Measurements from ENCODE around the gene LGI2.

Gene LGI2

GRCh38 chr4:25033526-25033925, 2.8 kb upstream of the LGI2 start:
- no peaks in the 10 kb centered on the region for H3K27me3 ChIP-seq (ENCODE audit: insufficient read depth, low read length, poor library complexity, severe bottlenecking)
- no peaks in the 10 kb centered on the region for H3K36me3 ChIP-seq (ENCODE audit: insufficient read depth, low read length)
- no peaks in the 10 kb centered on the region for H3K9me2 ChIP-seq (replicated peaks; ENCODE audit: low read depth, low read length)
- H2AFZ ChIP-seq (ENCODE audit: low read length), result no peak overlapping the region
- no peak overlapping the region for H3K4me2 ChIP-seq (ENCODE audit: low read depth, low read length, poor library complexity, severe bottlenecking)
- no peaks in the 10 kb centered on the region for H3K4me1 ChIP-seq (ENCODE audit: insufficient read depth, low read length, poor library complexity, severe bottlenecking)
- no peaks in the 10 kb centered on the region for H3F3A ChIP-seq (ENCODE audit: low read depth)
- TF ChIP-seq, protein P1, sequence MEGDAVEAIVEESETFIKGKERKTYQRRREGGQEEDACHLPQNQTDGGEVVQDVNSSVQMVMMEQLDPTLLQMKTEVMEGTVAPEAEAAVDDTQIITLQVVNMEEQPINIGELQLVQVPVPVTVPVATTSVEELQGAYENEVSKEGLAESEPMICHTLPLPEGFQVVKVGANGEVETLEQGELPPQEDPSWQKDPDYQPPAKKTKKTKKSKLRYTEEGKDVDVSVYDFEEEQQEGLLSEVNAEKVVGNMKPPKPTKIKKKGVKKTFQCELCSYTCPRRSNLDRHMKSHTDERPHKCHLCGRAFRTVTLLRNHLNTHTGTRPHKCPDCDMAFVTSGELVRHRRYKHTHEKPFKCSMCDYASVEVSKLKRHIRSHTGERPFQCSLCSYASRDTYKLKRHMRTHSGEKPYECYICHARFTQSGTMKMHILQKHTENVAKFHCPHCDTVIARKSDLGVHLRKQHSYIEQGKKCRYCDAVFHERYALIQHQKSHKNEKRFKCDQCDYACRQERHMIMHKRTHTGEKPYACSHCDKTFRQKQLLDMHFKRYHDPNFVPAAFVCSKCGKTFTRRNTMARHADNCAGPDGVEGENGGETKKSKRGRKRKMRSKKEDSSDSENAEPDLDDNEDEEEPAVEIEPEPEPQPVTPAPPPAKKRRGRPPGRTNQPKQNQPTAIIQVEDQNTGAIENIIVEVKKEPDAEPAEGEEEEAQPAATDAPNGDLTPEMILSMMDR (conservative IDR thresholded peaks at IDR 0.05; ENCODE audit: low read length), result no peak
- H3K9me3 ChIP-seq (ENCODE audit: insufficient read depth, low read depth, low read length), result no peaks in the 10 kb centered on the region
- H3K9ac ChIP-seq (ENCODE audit: low read depth, low read length, poor library complexity, severe bottlenecking), result no peak overlapping the region
- no peaks in the 10 kb centered on the region for H3K79me2 ChIP-seq (ENCODE audit: insufficient read depth, low read length)
- no peak overlapping the region for H3K4me3 ChIP-seq (ENCODE audit: low read length, poor library complexity, severe bottlenecking)
- H4K20me1 ChIP-seq (ENCODE audit: insufficient read depth, low read length, poor library complexity, severe bottlenecking), result no peaks in the 10 kb centered on the region

GRCh38 chr4:25032126-25032525, 1.4 kb upstream of the LGI2 start:
- Histone ChIP-seq H3F3A (ENCODE audit: low read depth) (no peaks in the 10 kb centered on the region), H3K4me2 (ENCODE audit: low read depth, low read length, poor library complexity, severe bottlenecking) (no peak overlapping the region), H2AFZ (ENCODE audit: low read length) (no peak overlapping the region), H3K36me3 (ENCODE audit: insufficient read depth, low read length) (no peaks in the 10 kb centered on the region), H3K4me3 (ENCODE audit: low read length, poor library complexity, severe bottlenecking) (no peak overlapping the region), H3K4me1 (ENCODE audit: insufficient read depth, low read length, poor library complexity, severe bottlenecking) (no peaks in the 10 kb centered on the region), H3K9ac (ENCODE audit: low read depth, low read length, poor library complexity, severe bottlenecking) (no peak overlapping the region), H3K79me2 (ENCODE audit: insufficient read depth, low read length) (no peaks in the 10 kb centered on the region), H3K9me2 (replicated peaks; ENCODE audit: low read depth, low read length) (no peaks in the 10 kb centered on the region), H3K27me3 (ENCODE audit: insufficient read depth, low read length, poor library complexity, severe bottlenecking) (no peaks in the 10 kb centered on the region), H4K20me1 (ENCODE audit: insufficient read depth, low read length, poor library complexity, severe bottlenecking) (no peaks in the 10 kb centered on the region), H3K9me3 (ENCODE audit: insufficient read depth, low read depth, low read length) (no peaks in the 10 kb centered on the region)
- TF ChIP-seq EZH2phosphoT487 (IDR thresholded peaks at IDR 0.05; ENCODE audit: borderline replicate concordance), result no peak
- TF ChIP-seq, protein P1 (conservative IDR thresholded peaks at IDR 0.05; ENCODE audit: low read length), result no peak

DNA sequence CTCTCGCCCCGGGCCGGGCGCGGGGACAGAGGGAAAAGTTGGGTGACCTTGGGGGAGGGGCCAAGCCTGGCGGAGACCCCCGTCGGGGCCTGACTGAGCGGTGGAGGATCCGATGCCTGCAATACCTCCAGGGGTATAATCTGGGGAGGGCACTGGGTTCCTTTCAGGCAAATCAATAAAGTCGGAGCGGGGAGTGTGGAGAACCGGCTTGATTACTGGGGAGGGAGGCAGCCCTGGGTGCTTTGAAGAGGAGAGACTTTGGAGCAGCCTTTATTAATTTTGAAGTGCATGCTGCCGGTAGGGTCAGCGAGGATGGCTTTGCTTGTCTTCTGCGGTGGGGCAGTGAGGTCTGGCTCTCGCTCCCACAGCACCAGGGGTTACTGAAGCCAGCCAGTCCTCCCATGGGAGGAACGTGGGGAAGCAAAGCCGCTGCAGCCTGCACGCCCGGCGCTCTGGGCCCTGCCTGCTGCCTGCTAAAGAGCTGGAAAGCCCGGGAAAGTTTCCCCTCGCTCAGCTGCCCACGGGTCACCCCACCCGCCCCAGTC, 403 bp upstream of the LGI2 start:
- no peaks in the 10 kb centered on the region for H3K79me2 ChIP-seq (ENCODE audit: insufficient read depth, low read length)
- no peak overlapping the region for H2AFZ ChIP-seq (ENCODE audit: low read length)
- no peak overlapping the region for H3K9ac ChIP-seq (ENCODE audit: low read depth, low read length, poor library complexity, severe bottlenecking)
- H3F3A ChIP-seq (ENCODE audit: low read depth), result no peaks in the 10 kb centered on the region
- H3K9me2 ChIP-seq (replicated peaks; ENCODE audit: low read depth, low read length), result no peaks in the 10 kb centered on the region
- TF ChIP-seq EZH2phosphoT487 (IDR thresholded peaks at IDR 0.05; ENCODE audit: borderline replicate concordance), result no peak
- TF ChIP-seq, protein P1 (conservative IDR thresholded peaks at IDR 0.05; ENCODE audit: low read length), result no peak
- H3K27me3 ChIP-seq (ENCODE audit: insufficient read depth, low read length, poor library complexity, severe bottlenecking), result no peaks in the 10 kb centered on the region
- no peak overlapping the region for H3K4me2 ChIP-seq (ENCODE audit: low read depth, low read length, poor library complexity, severe bottlenecking)
- no peaks in the 10 kb centered on the region for H3K4me1 ChIP-seq (ENCODE audit: insufficient read depth, low read length, poor library complexity, severe bottlenecking)
- no peaks in the 10 kb centered on the region for H3K9me3 ChIP-seq (ENCODE audit: insufficient read depth, low read depth, low read length)
- H3K36me3 ChIP-seq (ENCODE audit: insufficient read depth, low read length), result no peaks in the 10 kb centered on the region
- no peak overlapping the region for H3K4me3 ChIP-seq (ENCODE audit: low read length, poor library complexity, severe bottlenecking)
- H4K20me1 ChIP-seq (ENCODE audit: insufficient read depth, low read length, poor library complexity, severe bottlenecking), result no peaks in the 10 kb centered on the region
